AG04450 (cell line): ENCODE measurements around the gene BAZ2B. TPM values are rescaled to one million over a fixed set of nuclear protein-coding genes. Genes with fewer than 3 reads are reported as not detected.
"Not testable (repeated sequence)": the region's sequence is repeated elsewhere in the genome, so short reads cannot be mapped to it uniquely, and the experiment has no call there.

Source experiments
- CTCF ChIA-PET: fragments of 300-600, 350-600 bp; formaldehyde crosslinking; extraction: SDS; loops from one replicate; lab custom pipeline; 2022; ENCODE audit warnings: antibody characterized with exemption, inconsistent platforms; lab: Charles Lee
- POLR2A ChIA-PET: fragments of 350-600 bp; formaldehyde crosslinking; extraction: SDS; loops from one replicate; lab custom pipeline; 2021; ENCODE audit warnings: antibody characterized with exemption, inconsistent platforms; lab: Yijun Ruan, JAX
- DNase-seq: peaks from one replicate; pipeline ENCODE4 v3.0.0-alpha.2; 2011; ENCODE audit warnings: low read depth, low spot score
- H3K27ac ChIP-seq: one replicate; pipeline ENCODE4 v1.5.1; 2012; ENCODE audit warnings: low read depth, low read length, control low read depth
- H3K27me3 ChIP-seq: one replicate; pipeline ENCODE4 v1.6.0; 2012; ENCODE audit warnings: low read length; ENCODE audit not compliant: control insufficient read depth, insufficient read depth
- H3K4me3 ChIP-seq: 2 replicates; pipeline ENCODE4 v1.5.1; 2011; ENCODE audit warnings: mild to moderate bottlenecking, low read depth, low read length, control low read depth
- H3K9me3 ChIP-seq: 2 replicates; pipeline ENCODE4 v1.5.1; 2012; ENCODE audit warnings: low read length; ENCODE audit not compliant: control insufficient read depth, insufficient read depth
- CTCF ChIP-seq: IDR thresholded peaks from 2 replicates; pipeline ENCODE4 v1.5.1; 2011; ENCODE audit warnings: low read depth, low read length, control low read depth, inconsistent platforms
- polyA plus RNA-seq: library from polyadenylated mRNA; depleted of rRNA; stranded (reverse); fragments of >200 nt; gene quantifications from 2 replicates; pipeline ENCODE4 v1.2.3, GENCODE V29; 2011

BAZ2B gene
- polyA plus RNA-seq, 1 experiment: 44.7 TPM

- Histone ChIP-seq H3K4me3 (no peak overlapping the region), H3K27me3 (no peaks in the 10 kb centered on the region), H3K9me3 (peaks cover 3% of the 10 kb centered on the region; the same call in 1 of the 2 replicates), H3K27ac (no peak overlapping the region)
- POLR2A ChIA-PET: no interaction called here
- CTCF ChIA-PET: interaction anchor here (1.2 kb wide), 1 partner anchor 165 kb away, joined by 3 read pairs; no protein-coding TSS in a partner anchor
- no peak for DNase-seq
- no peak for TF ChIP-seq CTCF
Observed at GRCh38 chr2:159542101-159542500, 74.2 kb downstream of the BAZ2B start.

GRCh38 chr2:159539701-159540100, 76.6 kb downstream of the BAZ2B start:
- Histone ChIP-seq H3K27ac (no peak overlapping the region), H3K4me3 (no peak overlapping the region), H3K9me3 (peaks cover 3% of the 10 kb centered on the region; the same call in 1 of the 2 replicates), H3K27me3 (no peaks in the 10 kb centered on the region)
- ChIA-PET CTCF (no interaction called here), POLR2A (no interaction called here)
- no peak for TF ChIP-seq CTCF
- no peak for DNase-seq

- POLR2A ChIA-PET: no interaction called here
- no peaks in the 10 kb centered on the region for H3K27me3 ChIP-seq
- peaks cover 3% of the 10 kb centered on the region; the same call in 1 of the 2 replicates for H3K9me3 ChIP-seq
- CTCF ChIA-PET: no interaction called here
- H3K27ac ChIP-seq: no peak overlapping the region
- no peak for DNase-seq
- TF ChIP-seq CTCF: no peak
- no peak overlapping the region for H3K4me3 ChIP-seq
Observed at GRCh38 chr2:159538801-159539200, 77.5 kb downstream of the BAZ2B start.

- POLR2A ChIA-PET, H3K27me3 ChIP-seq, H3K4me3 ChIP-seq, H3K27ac ChIP-seq, H3K9me3 ChIP-seq, DNase-seq, CTCF ChIA-PET: not testable (repeated sequence)
Observed at GRCh38 chr2:159535261-159535660, 81.1 kb downstream of the BAZ2B start.

GRCh38 chr2:159531475-159531874, 84.9 kb downstream of the BAZ2B start:
- no peaks in the 10 kb centered on the region for H3K27me3 ChIP-seq
- H3K27ac ChIP-seq: no peak overlapping the region
- no peak overlapping the region for H3K4me3 ChIP-seq
- no peaks in the 10 kb centered on the region for H3K9me3 ChIP-seq
- POLR2A ChIA-PET: no interaction called here
- CTCF ChIA-PET: interaction anchor here (0.6 kb wide), 1 partner anchor 181 kb away, joined by 3 read pairs; no protein-coding TSS in a partner anchor
- DNase-seq: no peak
- no peak for TF ChIP-seq CTCF
